Bronchial epithelial cell (primary cell): ENCODE measurements around the gene L1CAM. TPM values are rescaled to one million over a fixed set of nuclear protein-coding genes. Genes with fewer than 3 reads are reported as not detected.

Experiments used
- DNase-seq: peaks from one replicate; pipeline ENCODE4 v3.0.0-alpha.2; 2010; ENCODE audit warnings: low read depth
- FAIRE-seq: peaks from 2 replicates; lab custom pipeline; 2011; peaks lifted over from hg19 to GRCh38; lab: Jason Lieb, UNC
- H3K27me3 ChIP-seq: 2 replicates; pipeline ENCODE4 v1.5.1; 2011; ENCODE audit warnings: low read length; ENCODE audit not compliant: control insufficient read depth, insufficient read depth
- H3K36me3 ChIP-seq: 2 replicates; pipeline ENCODE4 v1.5.1; 2011; ENCODE audit warnings: low read length; ENCODE audit not compliant: control insufficient read depth, insufficient read depth
- H3K4me3 ChIP-seq: 2 replicates; pipeline ENCODE4 v1.5.1; 2011; ENCODE audit warnings: mild to moderate bottlenecking, low read depth, low read length, control low read depth
- CTCF ChIP-seq: IDR thresholded peaks from 2 replicates; pipeline ENCODE4 v1.5.1; 2011; ENCODE audit warnings: mild to moderate bottlenecking, moderate library complexity, low read length, control low read depth, inconsistent platforms; ENCODE audit not compliant: insufficient read depth, severe bottlenecking
- total RNA-seq: library from RNA; depleted of rRNA; stranded (reverse); fragments of >200 nt; gene quantifications from 2 replicates; pipeline ENCODE4 v1.2.1, GENCODE V29; 2014

L1CAM gene
- total RNA-seq, 1 donor from 2014 or later, result 0.26 TPM

- DNase-seq (no peak), FAIRE-seq (no peak)
- no peak overlapping the region for H3K4me3 ChIP-seq
- no peaks in the 10 kb centered on the region for H3K36me3 ChIP-seq
- H3K27me3 ChIP-seq, result no peaks in the 10 kb centered on the region
- no peak for TF ChIP-seq CTCF
Observed at GRCh38 chrX:153875391-153876111, 10.4 kb downstream of the L1CAM start.

- no peak for TF ChIP-seq CTCF
- FAIRE-seq (peak; percentile 43), DNase-seq (no peak)
- H3K27me3 ChIP-seq, result no peaks in the 10 kb centered on the region
- no peak overlapping the region for H3K4me3 ChIP-seq
- H3K36me3 ChIP-seq, result no peaks in the 10 kb centered on the region
Observed at GRCh38 chrX:153874366-153875125, 11.4 kb downstream of the L1CAM start.

- FAIRE-seq (no peak), DNase-seq (no peak)
- no peaks in the 10 kb centered on the region for H3K27me3 ChIP-seq
- no peak for TF ChIP-seq CTCF
- no peaks in the 10 kb centered on the region for H3K36me3 ChIP-seq
- H3K4me3 ChIP-seq, result no peak overlapping the region
Observed at GRCh38 chrX:153874085-153874365, 11.9 kb downstream of the L1CAM start.

GRCh38 chrX:153873282-153874084 lies 12.5 kb downstream of the L1CAM start:
- DNase-seq (no peak), FAIRE-seq (no peak)
- Histone ChIP-seq H3K27me3 (no peaks in the 10 kb centered on the region), H3K4me3 (no peak overlapping the region), H3K36me3 (no peaks in the 10 kb centered on the region)
- no peak for TF ChIP-seq CTCF

- no peak for TF ChIP-seq CTCF
- DNase-seq, result no peak
- Histone ChIP-seq H3K36me3 (no peaks in the 10 kb centered on the region), H3K4me3 (no peak overlapping the region), H3K27me3 (no peaks in the 10 kb centered on the region)
- FAIRE-seq, result no peak
Observed at GRCh38 chrX:153871946-153872878, 13.8 kb downstream of the L1CAM start.
